ENCODE measurements around the gene SIGLEC9.
"Not testable (repeated sequence)": the region's sequence is repeated elsewhere in the genome, so short reads cannot be mapped to it uniquely, and the experiment has no call there.

SIGLEC9 gene

GRCh38 chr19:51140441-51140840 is 15.7 kb downstream of the SIGLEC9 start:
- H3K9me2 ChIP-seq (replicated peaks; ENCODE audit: low read depth, low read length) = no peaks in the 10 kb centered on the region
- H3K4me3 ChIP-seq (ENCODE audit: low read length, poor library complexity, severe bottlenecking) = no peak overlapping the region
- H3K4me2 ChIP-seq (ENCODE audit: low read depth, low read length, poor library complexity, severe bottlenecking) = no peak overlapping the region
- no peaks in the 10 kb centered on the region for H3F3A ChIP-seq (ENCODE audit: low read depth)
- H3K36me3 ChIP-seq (ENCODE audit: insufficient read depth, low read length) = no peaks in the 10 kb centered on the region
- no peaks in the 10 kb centered on the region for H3K9me3 ChIP-seq (ENCODE audit: insufficient read depth, low read depth, low read length)
- H3K9ac ChIP-seq (ENCODE audit: low read depth, low read length, poor library complexity, severe bottlenecking) = no peak overlapping the region
- no peaks in the 10 kb centered on the region for H3K27me3 ChIP-seq (ENCODE audit: insufficient read depth, low read length, poor library complexity, severe bottlenecking)
- H4K20me1 ChIP-seq (ENCODE audit: insufficient read depth, low read length, poor library complexity, severe bottlenecking) = no peaks in the 10 kb centered on the region
- H3K79me2 ChIP-seq (ENCODE audit: insufficient read depth, low read length) = no peaks in the 10 kb centered on the region
- no peak overlapping the region for H2AFZ ChIP-seq (ENCODE audit: low read length)
- H3K4me1 ChIP-seq (ENCODE audit: insufficient read depth, low read length, poor library complexity, severe bottlenecking) = no peaks in the 10 kb centered on the region
- TF ChIP-seq CTCF (conservative IDR thresholded peaks at IDR 0.05; ENCODE audit: low read length) (no peak), EZH2phosphoT487 (IDR thresholded peaks at IDR 0.05; ENCODE audit: borderline replicate concordance) (no peak)

GRCh38 chr19:51141181-51141580 is 16.5 kb downstream of the SIGLEC9 start:
- Histone ChIP-seq H3K9me2 (replicated peaks; ENCODE audit: low read depth, low read length) (no peaks in the 10 kb centered on the region), H3K4me1 (ENCODE audit: insufficient read depth, low read length, poor library complexity, severe bottlenecking) (no peaks in the 10 kb centered on the region), H3K27me3 (ENCODE audit: insufficient read depth, low read length, poor library complexity, severe bottlenecking) (no peaks in the 10 kb centered on the region), H4K20me1 (ENCODE audit: insufficient read depth, low read length, poor library complexity, severe bottlenecking) (no peaks in the 10 kb centered on the region), H3K9me3 (ENCODE audit: insufficient read depth, low read depth, low read length) (no peaks in the 10 kb centered on the region), H2AFZ (ENCODE audit: low read length) (no peak overlapping the region), H3K79me2 (ENCODE audit: insufficient read depth, low read length) (no peaks in the 10 kb centered on the region), H3K9ac (ENCODE audit: low read depth, low read length, poor library complexity, severe bottlenecking) (no peak overlapping the region), H3K4me3 (ENCODE audit: low read length, poor library complexity, severe bottlenecking) (no peak overlapping the region), H3F3A (ENCODE audit: low read depth) (no peaks in the 10 kb centered on the region), H3K36me3 (ENCODE audit: insufficient read depth, low read length) (no peaks in the 10 kb centered on the region), H3K4me2 (ENCODE audit: low read depth, low read length, poor library complexity, severe bottlenecking) (no peak overlapping the region)
- TF ChIP-seq EZH2phosphoT487 (IDR thresholded peaks at IDR 0.05; ENCODE audit: borderline replicate concordance) = no peak
- TF ChIP-seq CTCF (conservative IDR thresholded peaks at IDR 0.05; ENCODE audit: low read length) = no peak

- Histone ChIP-seq H3F3A (ENCODE audit: low read depth) (no peaks in the 10 kb centered on the region), H2AFZ (ENCODE audit: low read length) (no peak within 1 kb of the TSS), H3K4me2 (ENCODE audit: low read depth, low read length, poor library complexity, severe bottlenecking) (no peak within 1 kb of the TSS), H3K9ac (ENCODE audit: low read depth, low read length, poor library complexity, severe bottlenecking) (no peak within 1 kb of the TSS), H3K4me1 (ENCODE audit: insufficient read depth, low read length, poor library complexity, severe bottlenecking) (no peaks in the 10 kb centered on the region), H3K27me3 (ENCODE audit: insufficient read depth, low read length, poor library complexity, severe bottlenecking) (no peaks in the 10 kb centered on the region), H4K20me1 (ENCODE audit: insufficient read depth, low read length, poor library complexity, severe bottlenecking) (no peaks in the 10 kb centered on the region), H3K9me3 (ENCODE audit: insufficient read depth, low read depth, low read length) (no peaks in the 10 kb centered on the region), H3K36me3 (ENCODE audit: insufficient read depth, low read length) (no peaks in the 10 kb centered on the region), H3K4me3 (ENCODE audit: low read length, poor library complexity, severe bottlenecking) (no peak within 1 kb of the TSS), H3K9me2 (replicated peaks; ENCODE audit: low read depth, low read length) (no peaks in the 10 kb centered on the region), H3K79me2 (ENCODE audit: insufficient read depth, low read length) (no peaks in the 10 kb centered on the region)
- no peak for TF ChIP-seq CTCF (conservative IDR thresholded peaks at IDR 0.05; ENCODE audit: low read length)
- no peak for TF ChIP-seq EZH2phosphoT487 (IDR thresholded peaks at IDR 0.05; ENCODE audit: borderline replicate concordance)
These were observed 17.4 kb downstream of the SIGLEC9 start, which contains the start of gene SIGLEC7 for GRCh38 chr19:51142119-51142518. TSS of gene SIGLEC7 (plus strand) at chr19:51142301. CDS start at chr19:51142370, 69 bp downstream.

- H3F3A ChIP-seq (ENCODE audit: low read depth); H3K4me3 ChIP-seq (ENCODE audit: low read length, poor library complexity, severe bottlenecking); H3K9me2 ChIP-seq (replicated peaks; ENCODE audit: low read depth, low read length); H3K79me2 ChIP-seq (ENCODE audit: insufficient read depth, low read length); H3K9me3 ChIP-seq (ENCODE audit: insufficient read depth, low read depth, low read length); H2AFZ ChIP-seq (ENCODE audit: low read length); H3K4me2 ChIP-seq (ENCODE audit: low read depth, low read length, poor library complexity, severe bottlenecking); H3K4me1 ChIP-seq (ENCODE audit: insufficient read depth, low read length, poor library complexity, severe bottlenecking); H4K20me1 ChIP-seq (ENCODE audit: insufficient read depth, low read length, poor library complexity, severe bottlenecking); H3K36me3 ChIP-seq (ENCODE audit: insufficient read depth, low read length); H3K27me3 ChIP-seq (ENCODE audit: insufficient read depth, low read length, poor library complexity, severe bottlenecking); H3K9ac ChIP-seq (ENCODE audit: low read depth, low read length, poor library complexity, severe bottlenecking): not testable (repeated sequence)
These were observed 18.2 kb downstream of the SIGLEC9 start for GRCh38 chr19:51142809-51143475.
